ENCODE data around the gene FNBP1. TPM values are rescaled to one million over a fixed set of nuclear protein-coding genes. Genes with fewer than 3 reads are reported as not detected.

FNBP1 gene
- total and polyA plus RNA-seq, 10 of the 15 experiments (the other 5 are each of a cell fraction or from before 2014, with no cell fraction given): 64.5 to 353 (median 179) TPM

- TF ChIP-seq TARDBP (IDR thresholded peaks at IDR 0.05; ENCODE audit: borderline replicate concordance): no peak
- TF ChIP-seq KDM1A (IDR thresholded peaks at IDR 0.05; ENCODE audit: borderline replicate concordance): no peak
- no peak for TF ChIP-seq PRDM15 (CRISPR knock-in tag; IDR thresholded peaks at IDR 0.05)
- TF ChIP-seq EED (IDR thresholded peaks at IDR 0.05; ENCODE audit: low read depth): 0 out of 2 replicates have a peak, but pooled peaks have one; percentile 10
- 0 out of 2 replicates have a peak, but pooled peaks have one; percentile 3 for TF ChIP-seq GABPA (IDR thresholded peaks at IDR 0.05; ENCODE audit: low read depth)
- 0 out of 2 replicates have a peak, but pooled peaks have one; percentile 9 for TF ChIP-seq ASH2L (IDR thresholded peaks at IDR 0.05; ENCODE audit: borderline replicate concordance, low read depth)
- TF ChIP-seq CEBPB (IDR thresholded peaks at IDR 0.05; ENCODE audit: borderline replicate concordance in 1 of 2, low read depth in 2 of 2, low read length in 2 of 2): no peak
- no peak for TF ChIP-seq FOS (IDR thresholded peaks at IDR 0.05; ENCODE audit: borderline replicate concordance, extremely low read depth, insufficient read length)
- TF ChIP-seq RELB (IDR thresholded peaks at IDR 0.05; ENCODE audit: low read depth): no peak
- TF ChIP-seq NR2F1 (conservative IDR thresholded peaks at IDR 0.05): no peak
- no peak for TF ChIP-seq NRF1 (conservative IDR thresholded peaks at IDR 0.05; ENCODE audit: low read depth, low read length)
- TF ChIP-seq MEF2A (IDR thresholded peaks at IDR 0.05; ENCODE audit: insufficient read depth, low read depth, low read length): no peak
- peak; percentile 2; the same call in 1 of the 2 replicates for TF ChIP-seq CREM (IDR thresholded peaks at IDR 0.05; ENCODE audit: low read depth)
- TF ChIP-seq BCLAF1 (IDR thresholded peaks at IDR 0.05): no peak
- TF ChIP-seq NFYB (IDR thresholded peaks at IDR 0.05; ENCODE audit: insufficient read depth, low read depth, low read length): no peak
- no peak for TF ChIP-seq YBX1 (IDR thresholded peaks at IDR 0.05)
- no peak for TF ChIP-seq CBX5 (IDR thresholded peaks at IDR 0.05; ENCODE audit: low read depth)
- 0 out of 2 replicates have a peak, but pooled peaks have one; percentile 17 for TF ChIP-seq ZBTB4 (CRISPR knock-in tag; IDR thresholded peaks at IDR 0.05)
- TF ChIP-seq RAD51 (IDR thresholded peaks at IDR 0.05): no peak
- peak; percentile 14 for TF ChIP-seq NFIC (IDR thresholded peaks at IDR 0.05; ENCODE audit: low read depth, low read length)
Observed at GRCh38 chr9:129989362-129989708, 53.7 kb downstream of the FNBP1 start (continued).
